ENCODE measurements around the gene TOPBP1. TPM values are rescaled to one million over a fixed set of nuclear protein-coding genes. Genes with fewer than 3 reads are reported as not detected.

TOPBP1 gene
- total and polyA plus RNA-seq, 2 donors (not counting 3 experiments of a cell fraction or from before 2014, with no cell fraction given) = 23.3 to 42.2 TPM

DNA sequence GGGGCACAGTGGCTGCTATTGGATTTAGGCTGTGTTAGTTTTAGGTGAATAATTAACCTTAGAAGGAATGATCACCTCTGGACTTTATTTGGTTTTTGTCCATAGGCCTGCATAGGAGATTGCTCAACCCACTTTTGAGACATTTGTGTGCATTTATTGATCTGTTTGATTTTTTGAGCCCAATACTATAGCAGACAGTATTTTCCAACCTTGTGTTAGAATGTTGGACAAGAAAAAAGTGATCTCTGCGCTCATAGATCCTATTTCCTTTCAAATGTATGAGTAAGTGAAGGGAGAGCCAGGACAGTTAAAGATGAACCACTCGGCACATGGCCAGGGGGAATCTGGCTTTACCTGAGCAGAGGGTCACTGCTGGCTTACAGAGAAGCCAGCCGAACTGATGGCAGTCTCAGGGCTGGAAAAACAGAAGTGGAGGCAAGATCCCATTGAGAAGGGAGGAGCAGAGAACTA is 8.8 kb upstream of the TOPBP1 start:
- Histone ChIP-seq H3K79me2 (ENCODE audit: control insufficient read depth, insufficient read depth, low read length) (no peaks in the 10 kb centered on the region), H3K27ac (ENCODE audit: insufficient read depth, low read depth, low read length) (no peak overlapping the region), H4K20me1 (replicated peaks; ENCODE audit: control insufficient read depth, extremely low read depth, insufficient read depth, low read length) (no peaks in the 10 kb centered on the region), H3K4me1 (ENCODE audit: control insufficient read depth, extremely low read depth, insufficient read depth, low read length) (no peaks in the 10 kb centered on the region), H3K4me3 (replicated peaks in 1 of 3; ENCODE audit: insufficient read depth in 1 of 3, low read depth in 1 of 3, low read length in 3 of 3) (no peak overlapping the region), H2AFZ (ENCODE audit: low read depth, low read length) (no peak overlapping the region), H3K9ac (replicated peaks; ENCODE audit: extremely low read depth, insufficient read depth, low read length) (no peak overlapping the region), H3K9me1 (replicated peaks; ENCODE audit: control insufficient read depth, extremely low read depth, insufficient read depth, low read length) (no peaks in the 10 kb centered on the region), H3K36me3 (ENCODE audit: control insufficient read depth in 2 of 2, extremely low read depth in 1 of 2, insufficient read depth in 2 of 2, low read length in 2 of 2) (no peaks in the 10 kb centered on the region), H3K27me3 (ENCODE audit: control insufficient read depth in 2 of 2, insufficient read depth in 2 of 2, low read length in 2 of 2) (peaks cover 22 to 36% of the 10 kb centered on the region in 2 experiments), H3K9me3 (replicated peaks; ENCODE audit: control insufficient read depth, insufficient read depth, low read length) (no peaks in the 10 kb centered on the region), H3K4me2 (ENCODE audit: insufficient read depth, low read length) (no peak overlapping the region)
- dilution Hi-C loops (cut with MboI; ENCODE audit: extremely low pct_ligation_motif_present, low sequenced_read_pairs) (no loop called here), intact Hi-C loops (cut with micrococcal nuclease) (no loop called here)
- ChIA-PET POLR2A (no interaction called here), CTCF (no interaction called here)
- BruUV-seq (replicated peaks) = no TSS peak
- no peak for DNase-seq (ENCODE audit: low read depth, low spot score)
- TF ChIP-seq POLR2AphosphoS5 (IDR thresholded peaks at IDR 0.05; ENCODE audit: insufficient read depth, low read depth, low read length) = no peak
- no peak for TF ChIP-seq GATA2 (IDR thresholded peaks at IDR 0.05; ENCODE audit: insufficient read depth, insufficient read length, low read depth, low read length)
- TF ChIP-seq EZH2 (IDR thresholded peaks at IDR 0.05; ENCODE audit: borderline replicate concordance, low read depth, low read length, severe bottlenecking) = no peak
- no peak for TF ChIP-seq JUN (IDR thresholded peaks at IDR 0.05; ENCODE audit: borderline replicate concordance, insufficient read depth, insufficient read length, low read depth)
- no peak for TF ChIP-seq POLR2A (IDR thresholded peaks at IDR 0.05; ENCODE audit: low read depth, low read length)
- no peak for TF ChIP-seq MYC (IDR thresholded peaks at IDR 0.05; ENCODE audit: low read depth, low read length)
- TF ChIP-seq FOS (IDR thresholded peaks at IDR 0.05; ENCODE audit: borderline replicate concordance, insufficient read depth, low read length) = no peak
- TF ChIP-seq, protein P1, sequence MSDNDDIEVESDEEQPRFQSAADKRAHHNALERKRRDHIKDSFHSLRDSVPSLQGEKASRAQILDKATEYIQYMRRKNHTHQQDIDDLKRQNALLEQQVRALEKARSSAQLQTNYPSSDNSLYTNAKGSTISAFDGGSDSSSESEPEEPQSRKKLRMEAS (IDR thresholded peaks at IDR 0.05; ENCODE audit: insufficient read depth, insufficient read length) = no peak
- TF ChIP-seq, protein P2, sequence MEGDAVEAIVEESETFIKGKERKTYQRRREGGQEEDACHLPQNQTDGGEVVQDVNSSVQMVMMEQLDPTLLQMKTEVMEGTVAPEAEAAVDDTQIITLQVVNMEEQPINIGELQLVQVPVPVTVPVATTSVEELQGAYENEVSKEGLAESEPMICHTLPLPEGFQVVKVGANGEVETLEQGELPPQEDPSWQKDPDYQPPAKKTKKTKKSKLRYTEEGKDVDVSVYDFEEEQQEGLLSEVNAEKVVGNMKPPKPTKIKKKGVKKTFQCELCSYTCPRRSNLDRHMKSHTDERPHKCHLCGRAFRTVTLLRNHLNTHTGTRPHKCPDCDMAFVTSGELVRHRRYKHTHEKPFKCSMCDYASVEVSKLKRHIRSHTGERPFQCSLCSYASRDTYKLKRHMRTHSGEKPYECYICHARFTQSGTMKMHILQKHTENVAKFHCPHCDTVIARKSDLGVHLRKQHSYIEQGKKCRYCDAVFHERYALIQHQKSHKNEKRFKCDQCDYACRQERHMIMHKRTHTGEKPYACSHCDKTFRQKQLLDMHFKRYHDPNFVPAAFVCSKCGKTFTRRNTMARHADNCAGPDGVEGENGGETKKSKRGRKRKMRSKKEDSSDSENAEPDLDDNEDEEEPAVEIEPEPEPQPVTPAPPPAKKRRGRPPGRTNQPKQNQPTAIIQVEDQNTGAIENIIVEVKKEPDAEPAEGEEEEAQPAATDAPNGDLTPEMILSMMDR (IDR thresholded peaks at IDR 0.05; ENCODE audit: extremely low read depth in 1 of 2, insufficient read depth in 1 of 2, low read depth in 1 of 2, low read length in 2 of 2) = no peak
- FAIRE-seq = no peak
